SU-DHL-6 (cell line): ENCODE measurements around the gene PHKA2.
"Not testable (repeated sequence)": the region's sequence is repeated elsewhere in the genome, so short reads cannot be mapped to it uniquely, and the experiment has no call there.

Experiments used
- H2AFZ ChIP-seq: fragments of 200-600 bp; sonication (generic); 2 replicates; pipeline ENCODE4 v1.6.1; 2014; ENCODE audit warnings: low read depth, mild to moderate bottlenecking, moderate library complexity, mixed read lengths, antibody characterized with exemption, low read length; ENCODE audit not compliant: severe bottlenecking
- H3F3A ChIP-seq: fragments of 200-600 bp; shearing (Covaris generic); 2 replicates; pipeline ENCODE4 v1.6.0; 2016; ENCODE audit warnings: antibody characterized with exemption, mild to moderate bottlenecking; ENCODE audit not compliant: insufficient read depth
- H3K27ac ChIP-seq: fragments of 200-600 bp; sonication (generic); 2 replicates; pipeline ENCODE4 v1.5.1; 2016; ENCODE audit warnings: low read depth, mild to moderate bottlenecking, low read length, moderate library complexity, mixed read lengths
- H3K27me3 ChIP-seq: fragments of 200-600 bp; sonication (generic), shearing (Covaris generic); 2 replicates; pipeline ENCODE4 v1.6.0; 2014; ENCODE audit warnings: mild to moderate bottlenecking, low read length
- H3K36me3 ChIP-seq: fragments of 200-600 bp; sonication (generic); 2 replicates; pipeline ENCODE4 v1.6.1; 2014; ENCODE audit warnings: mild to moderate bottlenecking, low read length, mixed read lengths
- H3K4me2 ChIP-seq: fragments of 300-600, 200-600 bp; shearing (Covaris generic), sonication (generic); 2 replicates; pipeline ENCODE4 v1.6.0; 2014; ENCODE audit warnings: low read length, low read depth, mild to moderate bottlenecking; ENCODE audit not compliant: poor library complexity, severe bottlenecking
- H3K4me3 ChIP-seq: fragments of 200-600 bp; sonication (generic); 2 replicates; pipeline ENCODE4 v1.5.1; 2014; ENCODE audit warnings: antibody characterized with exemption, low read length, mild to moderate bottlenecking, mixed read lengths; ENCODE audit not compliant: insufficient read depth, poor library complexity, severe bottlenecking
- H3K79me2 ChIP-seq: fragments of 200-600 bp; sonication (generic); 2 replicates; pipeline ENCODE4 v1.6.1; 2014; ENCODE audit warnings: mild to moderate bottlenecking, low read length, moderate library complexity; ENCODE audit not compliant: insufficient read depth
- H3K9ac ChIP-seq: fragments of 200-600 bp; sonication (generic); 2 replicates; pipeline ENCODE4 v1.7.0; 2014; ENCODE audit warnings: mild to moderate bottlenecking, low read length
- H3K9me2 ChIP-seq: fragments of 200-600 bp; sonication (generic); replicated peaks from 2 replicates; pipeline ENCODE4 v1.6.1; 2014; ENCODE audit warnings: low read length; ENCODE audit not compliant: insufficient read depth
- H3K9me3 ChIP-seq: fragments of 200-600 bp; sonication (generic); 2 replicates; pipeline ENCODE4 v1.6.1; 2014; ENCODE audit warnings: low read length, mixed read lengths; ENCODE audit not compliant: insufficient read depth
- H4K20me1 ChIP-seq: fragments of 200-600 bp; sonication (generic); 2 replicates; pipeline ENCODE4 v1.6.1; 2014; ENCODE audit warnings: low read depth, mild to moderate bottlenecking, antibody characterized with exemption, low read length, moderate library complexity, mixed read lengths
- EZH2phosphoT487 ChIP-seq: fragments of 200-600 bp; sonication (generic), shearing (Covaris generic); conservative IDR thresholded peaks from 2 replicates; pipeline ENCODE4 v1.6.1; 2018; ENCODE audit warnings: mild to moderate bottlenecking, antibody characterized with exemption, low read length, moderate library complexity, mixed read lengths
- TF ChIP-seq, protein P1 (sequence below): fragments of 200-600 bp; sonication (generic); IDR thresholded peaks from one replicate; pipeline ENCODE4 v1.5.1; 2017; ENCODE audit warnings: antibody characterized with exemption, mild to moderate bottlenecking, low read length, moderate library complexity; ENCODE audit not compliant: insufficient read depth, poor library complexity, severe bottlenecking

Gene PHKA2

DNA sequence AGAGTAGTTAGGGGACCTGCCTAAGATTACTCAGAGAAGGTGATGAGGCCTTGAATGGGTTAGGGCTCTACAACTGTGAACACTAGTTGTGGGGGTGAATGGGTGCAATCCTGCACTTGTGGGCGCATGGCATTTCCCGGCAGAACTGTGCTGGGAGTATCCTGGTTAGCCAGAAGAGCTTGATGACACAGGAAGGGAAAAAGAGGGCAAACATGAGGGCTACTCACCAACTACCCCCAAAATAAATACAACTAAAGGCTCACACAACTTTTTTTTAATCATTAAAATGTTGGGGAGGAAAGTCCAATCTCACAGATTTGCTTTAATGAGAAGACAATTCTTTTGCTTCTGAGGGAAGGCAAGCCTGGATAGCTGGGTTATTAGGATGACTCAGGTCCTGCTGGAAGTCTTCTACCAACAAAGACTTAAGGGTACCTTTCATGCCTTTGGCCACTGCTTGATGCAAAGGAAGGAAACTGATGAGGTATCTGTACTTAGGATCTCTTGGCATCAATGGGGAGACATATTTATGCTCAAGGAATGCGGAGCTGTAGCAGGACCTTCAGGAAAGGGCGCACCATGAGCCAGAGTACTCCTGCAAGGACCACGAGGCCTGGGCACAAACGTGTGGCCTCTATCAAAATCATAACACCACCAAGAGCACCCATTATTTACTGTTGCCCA, 2.6 kb downstream of the PHKA2 start:
- H4K20me1 ChIP-seq: no peaks in the 10 kb centered on the region
- H3K9ac ChIP-seq: no peak overlapping the region
- H3K9me2 ChIP-seq: no peaks in the 10 kb centered on the region
- no peaks in the 10 kb centered on the region for H3F3A ChIP-seq
- H2AFZ ChIP-seq: no peak overlapping the region
- H3K4me3 ChIP-seq: no peak overlapping the region
- no peak overlapping the region for H3K4me2 ChIP-seq
- H3K36me3 ChIP-seq: no peaks in the 10 kb centered on the region
- H3K9me3 ChIP-seq: no peaks in the 10 kb centered on the region
- TF ChIP-seq, protein P1, sequence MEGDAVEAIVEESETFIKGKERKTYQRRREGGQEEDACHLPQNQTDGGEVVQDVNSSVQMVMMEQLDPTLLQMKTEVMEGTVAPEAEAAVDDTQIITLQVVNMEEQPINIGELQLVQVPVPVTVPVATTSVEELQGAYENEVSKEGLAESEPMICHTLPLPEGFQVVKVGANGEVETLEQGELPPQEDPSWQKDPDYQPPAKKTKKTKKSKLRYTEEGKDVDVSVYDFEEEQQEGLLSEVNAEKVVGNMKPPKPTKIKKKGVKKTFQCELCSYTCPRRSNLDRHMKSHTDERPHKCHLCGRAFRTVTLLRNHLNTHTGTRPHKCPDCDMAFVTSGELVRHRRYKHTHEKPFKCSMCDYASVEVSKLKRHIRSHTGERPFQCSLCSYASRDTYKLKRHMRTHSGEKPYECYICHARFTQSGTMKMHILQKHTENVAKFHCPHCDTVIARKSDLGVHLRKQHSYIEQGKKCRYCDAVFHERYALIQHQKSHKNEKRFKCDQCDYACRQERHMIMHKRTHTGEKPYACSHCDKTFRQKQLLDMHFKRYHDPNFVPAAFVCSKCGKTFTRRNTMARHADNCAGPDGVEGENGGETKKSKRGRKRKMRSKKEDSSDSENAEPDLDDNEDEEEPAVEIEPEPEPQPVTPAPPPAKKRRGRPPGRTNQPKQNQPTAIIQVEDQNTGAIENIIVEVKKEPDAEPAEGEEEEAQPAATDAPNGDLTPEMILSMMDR: no peak
- no peak for TF ChIP-seq EZH2phosphoT487
- H3K79me2 ChIP-seq: peaks cover 10% of the 10 kb centered on the region; the same call in 1 of the 2 replicates
- no peak overlapping the region for H3K27ac ChIP-seq
- H3K27me3 ChIP-seq: no peaks in the 10 kb centered on the region

DNA sequence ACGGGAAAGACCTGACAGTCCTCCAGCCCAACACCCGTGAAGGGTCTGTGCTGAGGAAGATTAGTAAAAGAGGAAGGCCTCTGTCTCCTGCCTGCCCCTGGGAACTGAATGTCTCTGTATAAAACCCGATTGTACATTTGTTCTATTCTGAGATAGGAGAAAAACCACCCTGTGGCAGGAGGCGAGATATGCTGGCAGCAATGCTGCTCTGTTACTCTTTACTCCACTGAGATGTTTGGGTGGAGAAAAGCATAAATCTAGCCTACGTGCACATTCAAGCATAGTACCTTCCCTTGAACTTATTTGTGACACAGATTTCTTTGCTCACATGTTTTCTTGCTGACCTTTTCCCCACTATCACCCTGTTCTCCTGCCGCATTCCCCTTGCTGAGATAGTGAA, 3.7 kb downstream of the PHKA2 start:
- not testable (repeated sequence) for H4K20me1 ChIP-seq, H3K9me2 ChIP-seq, H3K4me3 ChIP-seq, H3F3A ChIP-seq, H2AFZ ChIP-seq, H3K4me2 ChIP-seq, H3K36me3 ChIP-seq, H3K27me3 ChIP-seq, H3K9me3 ChIP-seq, H3K9ac ChIP-seq, H3K27ac ChIP-seq
- H3K79me2 ChIP-seq: peaks cover 10% of the 10 kb centered on the region; the same call in 1 of the 2 replicates

DNA sequence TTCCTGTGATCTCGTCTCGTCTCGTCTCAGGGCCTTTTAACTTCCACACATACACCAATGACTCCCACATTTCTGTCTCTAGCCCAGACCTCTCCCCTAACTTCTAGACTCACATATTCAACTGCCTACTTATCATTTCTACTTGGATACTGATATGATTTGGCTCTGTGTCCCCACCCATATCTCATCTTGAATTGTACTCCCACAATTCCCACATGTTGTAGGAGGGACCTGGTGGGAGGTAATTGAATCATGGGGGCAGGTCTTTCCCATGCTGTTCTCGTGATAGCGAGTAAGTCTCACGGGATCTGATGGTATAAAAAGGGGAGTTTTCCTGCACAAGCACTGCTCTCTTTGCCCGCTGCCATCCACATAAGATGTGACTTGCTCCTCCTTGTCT, 8.9 kb downstream of the PHKA2 start:
- no peak for TF ChIP-seq EZH2phosphoT487
- TF ChIP-seq, protein P1: no peak
- no peaks in the 10 kb centered on the region for H3K9me3 ChIP-seq
- H3K79me2 ChIP-seq: no peaks in the 10 kb centered on the region
- no peaks in the 10 kb centered on the region for H3K9me2 ChIP-seq
- no peak overlapping the region for H2AFZ ChIP-seq
- H3K9ac ChIP-seq: no peak overlapping the region
- no peaks in the 10 kb centered on the region for H3F3A ChIP-seq
- no peak overlapping the region for H3K27ac ChIP-seq
- no peak overlapping the region for H3K4me2 ChIP-seq
- no peaks in the 10 kb centered on the region for H4K20me1 ChIP-seq
- H3K4me3 ChIP-seq: no peak overlapping the region
- H3K27me3 ChIP-seq: no peaks in the 10 kb centered on the region
- no peaks in the 10 kb centered on the region for H3K36me3 ChIP-seq

DNA sequence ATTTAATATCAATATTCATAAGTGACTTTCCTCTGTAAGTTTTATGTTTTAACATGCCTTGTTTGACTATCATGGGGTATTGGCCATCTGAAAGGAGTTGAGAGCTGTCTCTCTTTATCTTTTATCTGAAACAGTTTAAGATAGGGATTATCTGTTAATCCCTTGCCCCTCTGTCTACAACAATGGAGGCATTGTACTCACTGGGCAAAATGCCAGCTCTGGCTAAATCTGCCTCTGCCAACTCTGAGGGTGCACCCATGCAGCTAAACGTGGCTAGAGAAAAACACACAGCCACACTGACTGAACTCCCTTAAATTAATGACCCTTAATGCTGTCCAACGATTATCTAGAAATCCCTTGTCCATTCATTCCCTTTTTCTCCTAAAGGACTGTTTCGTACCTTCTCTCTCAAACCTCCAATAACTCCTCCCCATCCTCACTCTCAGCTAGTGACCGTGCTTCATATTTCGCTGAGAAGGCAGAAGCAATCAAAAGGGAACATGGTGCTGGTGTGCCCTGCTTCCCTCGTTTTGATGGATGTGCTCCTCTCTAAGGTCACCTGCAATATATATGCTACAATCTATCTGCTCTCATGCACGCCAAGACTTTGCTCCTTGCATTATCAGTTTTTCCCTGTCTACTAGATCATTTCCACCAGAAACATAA, 10.3 kb downstream of the PHKA2 start:
- no peaks in the 10 kb centered on the region for H3K79me2 ChIP-seq
- TF ChIP-seq, protein P1: no peak
- TF ChIP-seq EZH2phosphoT487: no peak
- no peak overlapping the region for H3K4me2 ChIP-seq
- H3K9me3 ChIP-seq: no peaks in the 10 kb centered on the region
- no peaks in the 10 kb centered on the region for H3K36me3 ChIP-seq
- no peaks in the 10 kb centered on the region for H4K20me1 ChIP-seq
- no peak overlapping the region for H3K9ac ChIP-seq
- H3K27ac ChIP-seq: no peak overlapping the region
- no peak overlapping the region for H2AFZ ChIP-seq
- no peak overlapping the region for H3K4me3 ChIP-seq
- H3F3A ChIP-seq: no peaks in the 10 kb centered on the region
- H3K27me3 ChIP-seq: no peaks in the 10 kb centered on the region
- no peaks in the 10 kb centered on the region for H3K9me2 ChIP-seq
